Stimulated activated CD4-positive, alpha-beta T cell treated with anti-CD3 and anti-CD28 coated beads, Interleukin-4, amount 100 ng/mL, for 24 hours (primary cell): ENCODE results near the gene SERBP1.
"Not testable (repeated sequence)": the region's sequence is repeated elsewhere in the genome, so short reads cannot be mapped to it uniquely, and the experiment has no call there.

Source experiments
- DNase-seq: peaks from one replicate; pipeline ENCODE4 v3.0.0-alpha.2; 2020

The SERBP1 gene

DNA sequence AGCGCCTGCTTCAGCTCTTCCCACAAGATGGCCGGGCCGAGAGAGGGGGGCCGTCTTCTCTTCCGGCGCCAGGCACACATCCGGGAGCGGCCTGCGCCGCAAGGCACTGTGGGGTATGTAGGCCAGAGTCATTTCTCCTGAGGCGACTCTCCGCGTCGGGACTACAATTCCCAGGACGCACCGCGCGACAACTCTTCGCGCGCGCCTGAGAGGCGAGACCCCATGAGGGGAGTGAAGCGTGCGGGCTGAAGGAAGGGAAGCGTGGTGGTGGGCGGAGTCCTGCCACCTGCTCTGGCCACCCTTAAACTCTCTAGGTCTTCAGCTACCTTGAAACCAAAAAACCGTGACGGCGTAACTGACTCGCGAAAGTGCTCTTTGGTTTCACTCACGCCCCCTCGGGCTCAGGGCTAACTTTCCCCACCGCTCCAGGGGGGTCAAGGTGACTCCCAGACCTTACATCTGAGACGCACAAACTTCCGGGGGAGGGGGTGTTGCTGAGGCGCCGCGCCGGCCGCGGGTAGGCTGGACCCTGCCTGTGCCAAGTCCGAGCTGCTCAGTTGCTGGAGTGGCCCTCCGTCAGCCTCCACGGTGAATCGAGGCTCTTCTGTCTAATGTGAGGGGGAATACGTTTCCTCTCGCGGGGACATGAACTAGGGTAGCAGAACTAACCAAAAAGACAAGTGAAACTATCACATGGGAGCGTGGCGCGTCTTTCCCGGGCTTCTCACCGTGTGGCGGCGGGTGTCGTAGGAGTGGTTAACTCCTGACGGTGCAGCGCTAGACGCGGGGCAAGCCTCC is at the start of gene SERBP1:
TSS of gene SERBP1 (minus strand) at position 45 of the 798 bp plus-strand sequence. CDS start 102 bp downstream, outside the sequence.
- DNase-seq = peak; percentile 96

DNA sequence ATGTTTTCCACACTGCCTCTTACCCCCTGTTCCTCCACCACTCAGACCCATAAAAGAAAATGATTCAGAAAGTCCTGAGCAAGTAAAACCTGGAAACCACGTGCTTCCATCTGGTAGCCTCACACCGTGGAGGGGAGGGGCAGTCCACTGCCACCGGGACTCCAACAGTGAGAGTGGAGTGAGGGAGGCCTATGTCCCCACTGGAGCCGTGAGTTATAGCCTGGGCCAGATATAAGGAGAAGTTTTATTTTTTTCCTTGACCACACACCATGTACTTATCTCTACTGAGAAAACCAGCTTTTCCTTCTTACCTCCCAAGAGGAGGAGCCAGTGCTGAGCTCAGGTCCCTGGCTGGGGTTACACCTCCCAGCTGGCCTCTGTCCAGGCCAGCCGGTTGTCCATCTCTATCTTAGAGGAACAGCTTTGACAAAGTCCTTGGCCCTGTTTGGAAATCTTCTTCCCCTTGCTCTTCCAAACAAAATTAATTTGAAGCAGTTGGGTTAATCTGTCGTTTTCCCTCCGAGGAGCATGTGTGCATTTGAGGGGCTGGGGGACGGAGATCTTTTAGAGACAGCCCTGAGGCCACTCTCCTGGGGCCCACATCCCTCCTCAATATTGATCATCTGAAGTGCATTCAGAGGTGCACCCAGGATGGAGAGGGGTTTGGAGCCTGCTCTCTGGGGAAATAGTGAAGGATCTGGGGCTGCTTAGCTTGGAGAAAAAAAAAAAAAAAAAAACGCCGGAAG is 49.1 kb upstream of the SERBP1 start:
- no peak for DNase-seq

DNA sequence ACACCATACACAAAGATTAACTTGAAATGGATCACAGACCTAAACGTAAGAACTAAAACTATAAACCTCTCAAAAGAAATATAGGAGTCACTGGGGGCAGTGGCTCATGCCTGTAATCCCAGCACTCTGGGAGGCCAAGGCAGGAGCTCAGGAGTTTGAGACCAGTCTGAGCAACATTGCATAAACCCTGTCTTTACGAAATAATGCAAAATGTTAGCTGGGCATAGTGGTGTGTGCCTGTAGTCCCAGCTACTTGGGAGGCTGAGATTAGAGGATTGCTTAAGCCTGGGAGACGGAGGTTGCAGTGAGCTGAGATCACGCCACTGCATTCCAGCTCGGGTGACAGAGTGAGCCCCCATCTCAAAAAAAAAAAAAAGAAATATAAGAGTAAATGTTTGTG is 46.7 kb upstream of the SERBP1 start:
- no peak for DNase-seq

DNA sequence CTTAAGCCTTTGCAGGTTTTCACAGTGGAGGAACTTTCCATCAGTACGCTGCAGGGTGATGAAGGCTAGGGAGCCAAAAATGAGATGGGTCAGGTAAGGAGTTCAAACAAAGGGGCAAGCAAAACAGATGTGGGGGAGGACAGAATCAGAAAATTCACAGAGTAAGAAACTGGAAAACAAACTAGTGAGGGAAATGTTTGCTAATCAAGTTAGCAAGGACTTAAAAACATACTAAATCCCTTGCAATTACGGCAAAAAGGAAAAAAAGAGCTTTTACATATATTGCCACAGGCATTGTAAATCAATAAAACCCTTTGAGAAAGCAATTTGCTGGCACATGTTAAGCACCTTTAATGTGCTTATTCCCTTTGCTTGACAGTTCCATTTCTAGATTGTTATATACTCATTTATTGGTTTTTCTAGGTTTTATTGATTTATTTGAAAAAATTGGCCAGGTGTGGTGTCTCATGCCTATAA is 45.8 kb upstream of the SERBP1 start:
- no peak for DNase-seq

DNA sequence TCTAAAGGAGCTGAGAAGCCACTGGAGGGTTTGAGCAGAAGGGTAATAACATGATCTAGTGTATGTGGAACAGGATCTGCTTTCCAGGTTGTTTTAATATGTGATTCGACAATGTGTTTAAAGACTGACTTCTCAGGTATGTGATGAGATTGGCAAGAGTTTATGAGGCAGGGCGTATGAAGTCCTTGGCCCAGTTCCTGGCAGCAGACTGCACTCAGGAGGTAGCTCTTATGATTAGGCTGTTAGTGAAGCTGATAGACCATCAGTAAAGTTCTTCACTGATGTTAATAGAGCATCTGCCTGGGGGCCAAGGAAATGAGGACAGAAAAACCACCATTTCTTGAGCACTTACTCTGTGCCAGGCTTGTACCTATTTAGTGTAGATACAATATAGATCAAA is 41.9 kb upstream of the SERBP1 start:
- no peak for DNase-seq

DNA sequence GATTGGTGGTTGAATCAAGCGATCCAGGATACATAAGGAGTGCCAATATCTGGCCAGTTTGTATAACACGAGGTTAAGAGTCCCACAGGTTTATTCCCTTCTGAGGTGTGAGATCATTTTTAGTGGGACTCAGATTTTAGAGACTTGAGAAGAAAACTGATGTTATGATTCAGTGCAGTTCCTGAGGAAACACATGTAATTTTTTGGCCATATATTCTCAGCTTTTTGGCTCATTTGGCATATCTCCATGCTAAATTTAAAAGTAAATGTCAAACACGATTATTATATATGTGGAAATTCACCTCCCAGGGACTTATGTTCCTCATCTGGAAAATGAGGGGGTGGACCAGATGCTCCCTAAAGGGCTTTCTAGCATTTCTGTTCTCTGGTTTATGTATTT is 39.2 kb upstream of the SERBP1 start:
- DNase-seq = no peak

DNA sequence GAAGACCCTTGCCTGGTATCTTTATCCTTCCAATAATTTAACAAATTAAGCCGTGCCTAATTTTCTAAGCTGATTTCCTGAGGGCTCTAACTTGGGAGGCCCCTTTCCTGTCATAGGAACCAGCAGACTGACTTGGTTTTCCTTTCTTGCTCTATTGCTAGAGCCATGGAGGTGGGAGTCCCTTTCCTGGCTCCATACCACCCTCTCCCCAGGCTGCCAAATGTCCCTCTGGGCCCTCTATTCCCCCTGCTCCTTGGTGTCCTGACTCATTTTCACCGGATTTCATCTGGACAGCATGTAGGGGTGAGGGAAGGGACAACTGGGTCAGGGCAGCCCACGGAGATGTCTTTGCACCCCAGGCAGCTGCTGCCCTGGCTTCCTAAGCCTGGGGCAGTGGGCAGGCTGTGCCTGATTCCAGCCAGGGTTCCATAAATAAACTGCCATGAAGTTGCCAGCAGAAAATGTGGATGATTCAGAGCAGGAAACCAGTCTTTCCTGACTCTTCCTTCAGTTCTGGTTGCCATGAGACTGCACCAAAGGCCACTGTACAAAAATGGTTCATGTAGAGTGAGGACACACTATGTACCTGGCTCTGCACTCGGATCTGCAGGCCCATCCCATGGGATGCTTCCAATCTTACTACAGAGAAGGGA is 38.0 kb upstream of the SERBP1 start:
- DNase-seq = no peak

DNA sequence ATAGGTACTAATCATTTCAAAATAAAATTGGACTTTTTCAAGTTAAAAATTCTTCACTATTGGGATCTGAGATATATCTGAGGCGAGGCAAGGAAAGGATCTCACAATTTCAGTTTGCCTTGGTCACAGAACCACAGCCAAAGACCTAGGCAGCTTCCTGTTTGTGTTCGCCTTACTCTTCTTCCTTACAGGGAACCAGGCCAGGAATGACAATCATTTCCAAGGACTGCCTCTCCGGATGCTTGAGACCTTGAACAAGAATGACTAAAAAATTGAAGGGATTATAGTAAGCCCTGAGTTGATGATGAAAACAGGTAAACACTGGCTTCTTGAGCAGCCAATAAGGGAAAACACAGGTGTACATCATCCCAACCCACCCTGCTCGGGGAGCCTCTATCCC is 35.2 kb upstream of the SERBP1 start:
- no peak for DNase-seq

DNA sequence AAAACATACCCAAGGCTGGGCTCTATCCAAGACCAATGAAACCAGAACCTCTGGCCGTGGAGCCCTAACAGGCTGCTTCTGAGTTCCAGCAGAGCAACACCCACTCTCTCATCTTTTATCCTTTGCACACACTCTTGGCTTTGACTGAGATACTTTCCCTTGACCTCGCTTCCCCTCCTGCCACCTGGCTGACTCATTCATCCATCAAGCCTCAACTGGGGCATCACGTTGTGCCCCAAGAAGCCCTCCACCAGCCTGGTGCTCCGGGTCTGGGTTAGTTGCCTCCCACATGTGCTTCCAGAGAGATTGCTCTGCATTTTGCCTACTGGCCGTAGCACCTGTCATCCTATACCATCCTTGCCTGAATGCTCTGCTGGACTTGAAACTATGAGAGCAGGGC is 34.5 kb upstream of the SERBP1 start:
- DNase-seq = no peak

DNA sequence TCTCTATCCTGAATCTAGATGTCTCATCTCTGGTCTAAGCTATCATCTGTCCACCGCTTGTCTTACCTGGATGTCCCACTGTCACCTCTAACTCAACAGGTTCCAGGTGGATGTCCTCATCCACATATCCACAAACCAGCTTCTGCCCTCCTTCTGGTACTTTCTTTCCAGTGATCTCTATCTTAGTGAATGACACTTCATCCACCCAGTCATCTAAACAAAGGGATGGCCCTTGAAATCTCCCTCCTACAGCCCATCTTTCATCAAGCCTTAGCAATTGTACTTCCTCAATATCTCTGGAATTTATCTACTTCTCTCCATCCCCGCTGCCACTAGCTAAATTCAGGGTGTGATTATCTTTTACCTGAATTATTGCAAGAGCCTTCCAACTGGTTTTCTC is 33.9 kb upstream of the SERBP1 start:
- DNase-seq = no peak

DNA sequence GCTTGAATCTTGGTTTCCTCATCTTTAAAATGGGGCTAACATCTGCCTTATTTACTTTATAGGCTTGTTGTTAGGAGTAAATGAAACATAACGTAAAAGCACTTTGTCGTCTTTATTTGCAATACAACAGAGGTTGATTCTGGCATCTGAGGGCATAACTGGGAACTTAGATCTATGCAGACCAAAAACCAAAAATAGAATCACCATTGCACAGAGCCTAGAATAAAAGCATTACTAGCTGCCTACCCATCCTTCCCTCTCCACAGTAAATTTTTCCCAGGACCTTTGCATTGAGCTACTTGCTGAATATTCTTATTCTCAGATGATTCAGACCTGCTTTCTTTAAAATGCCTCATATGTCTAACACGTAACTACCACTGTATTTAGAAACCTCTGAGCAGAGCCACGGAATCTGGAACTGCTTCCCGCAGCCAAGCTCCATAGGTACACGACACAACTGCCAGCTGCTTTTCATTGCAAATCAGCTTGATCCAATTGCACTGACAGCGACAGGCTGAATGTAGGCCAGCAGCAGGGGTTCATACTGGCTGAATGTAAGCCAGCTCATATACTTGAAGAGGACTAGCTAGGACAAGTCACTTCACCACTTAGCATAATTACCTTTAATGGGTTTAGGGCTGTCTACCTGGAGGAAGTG is 33.2 kb upstream of the SERBP1 start:
- DNase-seq = no peak

DNA sequence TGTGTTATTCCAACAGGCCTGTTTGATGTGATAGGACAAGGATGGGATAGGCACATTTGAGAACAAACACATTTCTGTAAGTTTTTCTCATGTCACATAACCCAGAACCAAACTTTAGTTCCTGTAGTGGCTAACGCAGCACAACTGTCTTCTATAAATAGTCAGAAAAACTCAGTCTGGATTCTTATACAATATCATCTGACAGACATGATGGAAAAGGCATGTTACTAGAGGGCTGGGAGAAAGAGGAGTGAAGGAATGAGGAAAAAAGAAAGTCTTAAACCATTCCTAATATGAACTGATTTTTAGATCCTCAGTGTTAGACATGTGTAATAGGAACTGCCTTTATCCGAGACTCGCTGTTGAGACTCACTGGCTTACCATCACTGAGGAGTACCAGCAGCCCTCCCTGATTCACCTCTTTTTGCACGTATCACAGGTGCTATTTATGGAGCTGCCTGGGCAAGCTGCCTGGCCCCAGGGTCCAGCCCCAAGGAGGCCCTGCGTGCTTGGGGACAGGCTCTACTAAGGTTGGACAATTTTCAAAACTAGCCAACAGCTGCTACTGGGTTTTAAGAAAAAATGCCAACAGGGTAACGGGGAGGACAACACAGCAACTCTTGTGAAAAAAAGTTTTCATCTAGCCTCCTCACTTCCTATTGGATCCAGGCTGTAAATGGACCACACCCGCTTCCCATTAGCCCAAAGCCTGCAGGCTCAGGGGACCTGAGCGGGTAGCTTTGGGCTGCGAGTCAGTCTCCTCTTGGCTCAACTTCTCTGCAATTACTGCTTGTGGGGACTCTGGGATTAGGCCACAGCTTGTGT is 30.7 kb upstream of the SERBP1 start:
- DNase-seq = no peak

DNA sequence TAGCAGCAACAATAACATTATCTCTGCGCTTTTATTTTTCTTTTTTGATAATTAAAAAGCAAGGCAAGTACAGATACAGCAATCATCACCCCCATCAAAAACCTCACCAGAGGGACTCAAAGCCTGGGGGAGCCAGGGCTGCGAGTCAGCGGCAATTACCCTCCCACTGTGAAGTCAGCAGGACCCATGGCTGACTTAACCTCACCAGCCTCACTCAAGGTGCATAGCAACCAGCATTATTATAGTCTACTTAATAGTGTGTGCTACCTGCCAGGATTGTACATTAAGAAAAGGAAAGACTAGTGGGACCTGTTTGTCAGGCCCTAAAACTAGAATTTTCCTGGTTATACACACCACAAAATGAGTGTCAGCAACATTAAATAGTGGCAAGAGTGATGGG is 28.9 kb upstream of the SERBP1 start:
- no peak for DNase-seq

DNA sequence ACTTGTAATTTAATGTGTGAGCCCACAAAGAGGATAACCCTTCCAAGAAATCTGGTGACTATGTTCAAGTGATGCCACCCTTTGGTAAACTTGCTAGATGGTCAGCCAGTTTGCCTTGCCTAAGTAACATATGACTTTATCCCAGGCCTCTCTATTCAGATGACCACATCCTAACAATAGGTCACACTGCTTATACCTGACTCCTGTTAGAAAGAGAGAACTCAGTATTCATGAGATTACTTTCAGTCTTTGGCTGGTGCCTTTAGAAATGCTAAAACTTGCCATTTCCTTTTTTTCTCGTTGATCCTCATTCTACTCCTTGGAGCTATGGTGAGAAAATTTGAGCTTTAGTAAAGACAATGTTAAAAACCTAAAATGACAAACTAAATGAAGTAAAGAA is 28.5 kb upstream of the SERBP1 start:
- no peak for DNase-seq

DNA sequence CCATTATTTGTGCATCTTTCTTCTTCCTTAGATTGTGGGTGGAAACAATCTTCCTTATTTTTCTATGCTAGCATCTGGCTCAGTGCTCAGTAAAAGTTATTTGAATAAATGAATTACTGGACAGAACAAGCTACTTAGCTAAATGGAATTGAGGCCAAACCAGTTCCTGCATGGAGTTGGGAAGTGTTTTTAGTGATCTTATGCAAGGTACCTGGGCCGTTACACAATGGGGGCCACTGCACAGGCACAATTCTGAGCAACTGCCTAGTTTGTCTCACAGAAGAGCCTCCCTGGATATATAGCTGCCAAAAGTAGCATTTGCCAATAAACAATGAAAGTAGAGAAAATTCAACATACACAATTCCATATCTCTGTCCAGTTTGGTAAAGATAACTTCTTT is 27.0 kb upstream of the SERBP1 start:
- DNase-seq = no peak

DNA sequence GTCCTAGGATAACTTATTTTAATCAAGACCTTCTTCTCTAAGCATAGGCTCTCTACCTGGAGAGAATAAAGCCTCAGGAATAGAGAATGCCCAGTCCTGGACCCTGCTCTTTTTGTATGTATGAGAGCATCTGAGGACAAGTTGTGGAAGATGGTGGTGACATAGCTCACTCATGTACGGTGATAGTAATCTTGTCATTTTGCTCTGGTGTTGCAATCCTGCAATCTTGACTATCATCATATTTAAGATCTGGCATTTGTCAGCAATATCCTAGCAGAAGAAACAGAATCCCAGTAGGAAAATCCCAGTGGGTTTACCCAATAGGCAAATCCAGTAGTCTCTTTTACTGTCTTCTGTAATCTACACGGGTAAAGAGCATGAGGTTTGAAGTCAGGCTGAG is 21.6 kb upstream of the SERBP1 start:
- DNase-seq = no peak

DNA sequence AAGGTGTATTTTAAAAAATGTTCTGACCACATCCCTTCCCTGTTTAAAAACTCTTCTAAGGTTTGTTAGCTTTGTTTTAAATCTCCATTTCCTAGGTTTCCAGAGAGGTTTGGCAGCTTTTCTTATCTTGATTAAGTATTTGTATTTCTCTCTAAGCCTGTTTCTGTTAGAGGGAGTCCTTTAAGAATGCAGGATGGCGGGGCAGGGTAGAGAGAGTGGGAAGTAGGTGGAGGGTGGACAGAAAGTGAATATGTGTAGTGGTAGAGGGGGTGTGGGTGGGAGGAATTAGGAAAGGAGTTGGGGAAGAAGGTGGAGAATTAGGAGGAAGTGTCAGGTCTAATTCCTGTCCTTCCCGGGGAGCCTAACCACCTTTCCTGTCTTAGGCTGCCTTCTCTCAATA is 21.2 kb upstream of the SERBP1 start:
- DNase-seq = no peak

DNA sequence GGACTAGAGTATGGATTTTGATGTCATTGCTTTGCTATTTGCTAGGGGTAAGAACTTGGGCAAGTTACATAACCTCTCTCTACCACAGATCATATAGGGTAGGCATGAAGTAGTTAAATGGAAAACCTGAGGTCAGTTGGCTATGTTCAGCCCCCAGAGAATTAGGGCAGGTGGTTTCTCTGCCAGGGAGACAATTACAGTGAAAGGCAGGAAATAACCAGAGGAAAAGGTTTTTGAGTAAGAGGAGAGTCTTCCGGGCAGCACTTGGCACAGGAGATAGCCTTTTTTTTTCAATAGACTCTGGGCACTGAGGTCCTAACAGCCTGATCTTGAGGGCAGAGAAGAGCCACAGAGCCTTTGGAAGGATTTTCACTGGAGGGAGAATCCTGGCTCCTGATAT is 16.7 kb upstream of the SERBP1 start:
- DNase-seq = no peak

DNA sequence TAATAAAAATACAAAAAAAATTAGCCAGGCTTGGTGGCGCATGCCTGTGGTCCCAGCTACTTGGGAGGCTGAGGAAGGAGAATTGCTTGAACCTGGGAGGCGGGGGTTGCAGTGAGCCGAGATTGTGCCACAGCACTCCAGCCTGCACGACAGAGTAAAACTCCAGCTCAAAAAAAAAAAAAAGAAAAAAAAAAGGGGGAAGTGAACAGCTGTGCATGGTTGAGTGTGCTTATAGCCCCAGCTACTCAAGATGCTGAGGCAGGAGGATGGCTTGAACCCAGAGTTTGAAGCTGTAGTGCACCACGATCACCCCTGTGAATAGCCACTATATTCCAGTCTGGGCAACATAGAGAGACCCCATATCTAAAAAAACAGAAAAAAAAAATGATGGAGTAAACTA is 15.8 kb upstream of the SERBP1 start:
- DNase-seq = not testable (repeated sequence)

DNA sequence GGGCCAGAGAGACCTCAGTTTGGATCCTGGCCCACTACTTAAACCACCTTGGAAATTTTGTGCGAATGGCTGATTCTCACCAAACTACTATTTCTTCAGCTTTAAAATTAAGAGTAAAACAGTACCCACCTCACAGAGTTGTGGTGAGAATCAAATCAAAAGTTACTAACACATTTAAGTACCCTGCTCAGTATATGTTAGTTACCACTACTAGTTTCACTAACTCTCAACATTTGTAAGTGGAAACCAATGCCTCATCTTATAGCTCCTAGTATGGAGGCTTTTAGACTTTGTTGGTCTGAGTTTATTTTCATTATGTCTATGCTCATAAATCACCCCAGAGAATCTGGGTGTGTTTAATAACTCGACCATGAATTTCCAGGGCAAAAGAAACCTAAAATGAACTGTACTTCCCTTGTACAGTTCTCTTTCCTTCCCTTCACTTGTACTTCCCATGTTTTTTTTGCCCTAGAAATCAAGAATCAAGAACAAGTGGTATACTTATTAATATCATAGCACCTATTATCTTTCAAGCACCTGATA is 11.6 kb upstream of the SERBP1 start:
- DNase-seq = no peak

DNA sequence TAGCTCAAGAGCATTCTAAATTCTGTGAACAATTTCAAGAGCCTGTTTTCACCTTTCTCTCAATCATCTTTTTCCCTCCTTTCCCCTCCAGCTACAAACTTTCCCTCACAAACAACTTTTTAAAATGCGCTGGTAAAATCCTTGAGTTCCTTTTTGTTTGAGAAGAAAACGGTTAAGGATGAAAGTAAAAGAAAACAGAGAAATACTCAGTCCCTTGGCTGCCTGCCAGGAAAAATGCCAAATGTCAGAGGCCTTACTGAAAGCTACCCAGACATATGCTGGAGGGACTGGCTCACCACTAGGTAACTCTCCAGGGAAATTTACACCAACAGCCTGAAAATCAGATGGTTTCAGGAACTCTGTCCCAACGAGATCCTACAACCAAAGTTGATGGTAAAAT is 11.0 kb upstream of the SERBP1 start:
- peak; percentile 73 for DNase-seq

DNA sequence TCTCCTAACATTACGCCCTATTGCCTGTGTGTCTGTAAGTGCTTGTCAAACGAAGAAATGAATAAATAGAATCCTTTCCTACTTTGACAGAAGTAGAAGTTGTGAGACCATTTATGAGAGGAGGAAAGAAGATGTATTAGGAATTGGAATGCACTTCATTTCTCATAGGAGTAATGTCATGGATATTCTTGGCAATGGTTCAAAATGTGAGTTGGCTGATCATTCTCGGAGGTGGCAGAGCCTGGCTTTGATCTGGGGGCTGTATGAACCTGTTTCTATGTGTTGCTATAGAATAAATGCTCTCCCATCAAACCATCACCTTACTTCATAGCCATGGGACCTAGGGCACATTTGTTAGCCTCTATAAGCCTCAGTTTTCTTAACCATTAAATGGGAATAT is 10.1 kb upstream of the SERBP1 start:
- no peak for DNase-seq
